ENCODE results near the gene SLC25A45.
"Not testable (repeated sequence)": the region's sequence is repeated elsewhere in the genome, so short reads cannot be mapped to it uniquely, and the experiment has no call there.

The SLC25A45 gene

DNA sequence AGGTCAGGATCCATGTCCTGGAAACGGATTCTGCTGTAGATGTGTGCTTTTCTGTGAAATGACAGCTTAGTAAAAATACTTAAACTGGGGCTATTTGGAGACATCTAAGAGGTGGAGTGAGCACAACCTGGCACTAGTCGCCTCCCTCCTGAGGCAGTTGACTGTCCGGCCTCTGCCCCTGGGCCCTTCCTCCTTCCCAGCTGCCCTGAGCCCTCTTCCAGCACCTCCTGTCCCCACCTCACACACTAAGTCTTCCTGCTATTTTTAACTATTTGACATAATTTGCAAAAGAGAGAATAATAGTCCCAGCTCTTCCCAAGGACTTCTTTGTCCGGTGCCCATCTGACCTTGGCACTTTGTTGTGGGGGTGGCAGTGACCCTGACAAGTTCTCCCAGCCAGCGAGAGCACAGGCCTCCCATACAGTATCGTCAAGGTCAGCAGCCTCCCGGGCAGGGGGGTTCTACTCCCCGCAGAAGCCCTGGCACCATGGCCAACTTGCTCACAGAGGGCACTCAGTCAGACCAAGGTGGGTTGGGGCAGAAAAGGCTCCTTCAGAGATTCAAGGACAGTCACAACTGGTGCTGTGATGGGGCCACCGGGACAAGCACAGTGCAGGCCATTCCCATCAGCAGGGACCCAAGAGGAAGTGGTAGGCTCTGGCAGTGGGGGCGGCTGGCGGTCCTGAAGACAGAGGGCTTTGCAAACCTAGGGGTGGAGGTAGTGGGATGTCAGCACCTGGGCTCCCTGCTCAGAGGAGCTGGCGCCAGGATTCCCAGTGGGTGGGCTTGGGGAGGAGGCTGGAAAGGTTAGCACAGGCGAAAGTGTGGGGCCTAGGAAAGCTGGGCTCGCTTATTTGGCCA lies 34.6 kb upstream of the SLC25A45 start:
- DNase-seq, result peak; percentile 39
- Mint-ChIP-seq H3K9me3 (no peaks in the 10 kb centered on the region), H3K4me1 (peaks cover 46 to 71% of the 10 kb centered on the region in 2 donors), H3K36me3 (peaks cover 12 to 14% of the 10 kb centered on the region in 2 donors), H3K27ac (peak overlapping the region; percentile 100), H3K4me3 (peak overlapping the region; percentile 84 to 96), H3K27me3 (no peaks in the 10 kb centered on the region)
- no peak for ATAC-seq (replicated peaks)

DNA sequence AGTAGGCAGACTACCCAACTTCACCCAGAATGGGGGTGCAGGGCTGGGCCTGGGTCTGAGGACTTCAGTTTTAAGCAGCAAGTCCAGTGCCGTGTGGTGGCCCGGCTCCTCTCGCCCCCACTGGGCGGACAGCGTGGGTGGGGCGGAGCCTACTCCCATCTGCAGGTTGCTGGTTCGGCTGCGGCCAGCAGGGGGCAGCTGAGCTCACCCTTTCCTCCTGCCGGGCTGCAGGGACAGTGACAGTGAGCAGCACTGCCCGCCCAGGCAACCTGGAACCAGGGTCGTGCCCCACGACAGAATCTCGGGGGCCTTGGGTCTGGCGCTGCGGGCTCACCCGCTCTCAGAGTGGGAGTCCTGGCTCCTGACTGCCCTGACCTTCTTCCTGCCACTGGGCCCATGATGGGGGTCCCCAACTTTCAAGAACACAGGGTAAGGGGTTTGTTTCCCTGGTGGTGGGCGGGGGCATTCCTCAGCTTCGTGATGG lies 33.9 kb upstream of the SLC25A45 start:
- H3K4me1 Mint-ChIP-seq, result peaks cover 47 to 65% of the 10 kb centered on the region in 2 donors
- ATAC-seq (replicated peaks) (peak; percentile 38), DNase-seq (peak; percentile 89)
- H3K9me3 Mint-ChIP-seq, result no peaks in the 10 kb centered on the region
- no peaks in the 10 kb centered on the region for H3K27me3 Mint-ChIP-seq
- peak overlapping the region; percentile 100 for H3K27ac Mint-ChIP-seq
- peaks cover 16 to 17% of the 10 kb centered on the region in 2 donors for H3K36me3 Mint-ChIP-seq
- H3K4me3 Mint-ChIP-seq, result peak overlapping the region; percentile 84 to 96

DNA sequence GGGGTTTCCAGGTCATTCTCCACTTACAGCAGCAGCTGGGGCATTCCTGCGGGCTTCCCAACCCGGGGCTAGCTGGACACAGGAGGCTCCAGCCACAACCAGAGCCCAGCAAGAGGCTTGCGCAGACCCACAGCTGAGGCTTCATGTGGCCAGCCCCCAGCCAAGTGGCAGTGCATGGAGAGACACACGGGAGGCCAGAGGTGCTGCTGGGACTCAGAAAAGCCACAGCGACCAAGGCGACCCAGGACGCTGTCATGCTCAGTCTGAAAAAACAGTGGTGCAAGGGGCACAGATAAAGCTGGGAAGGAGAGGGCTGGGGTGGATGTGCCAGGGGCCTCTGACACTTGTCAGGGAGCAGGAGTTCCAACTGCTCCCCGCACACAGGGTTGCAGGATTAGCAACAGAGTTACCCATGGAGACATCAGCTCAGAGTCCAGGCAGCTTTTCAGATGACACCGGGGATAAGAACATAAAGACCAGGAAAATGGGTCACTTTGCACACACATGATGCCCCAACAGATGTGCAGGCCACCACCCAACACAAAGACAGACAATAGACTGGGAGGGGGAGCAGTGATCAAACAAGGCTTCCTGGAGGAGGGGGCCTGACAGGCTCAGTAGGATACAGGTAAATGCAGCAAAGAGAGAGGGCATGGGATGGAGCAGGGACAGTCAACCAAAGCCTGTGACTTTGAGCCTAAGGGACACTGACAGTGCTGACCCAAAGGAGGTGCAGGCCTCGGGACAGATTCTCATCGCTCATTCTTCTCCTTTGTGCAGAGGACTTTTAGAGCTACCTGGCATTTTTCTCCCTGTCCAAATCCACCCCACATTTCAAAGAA lies 33.3 kb upstream of the SLC25A45 start:
- H3K4me1 Mint-ChIP-seq, result peaks cover 42 to 59% of the 10 kb centered on the region in 2 donors
- H3K27me3 Mint-ChIP-seq, result no peaks in the 10 kb centered on the region
- H3K27ac Mint-ChIP-seq, result peak overlapping the region; percentile 88
- ATAC-seq (replicated peaks) (no peak), DNase-seq (no peak)
- no peaks in the 10 kb centered on the region for H3K9me3 Mint-ChIP-seq
- H3K36me3 Mint-ChIP-seq, result peaks cover 19 to 21% of the 10 kb centered on the region in 2 donors
- H3K4me3 Mint-ChIP-seq, result peak overlapping the region; percentile 84 to 96

DNA sequence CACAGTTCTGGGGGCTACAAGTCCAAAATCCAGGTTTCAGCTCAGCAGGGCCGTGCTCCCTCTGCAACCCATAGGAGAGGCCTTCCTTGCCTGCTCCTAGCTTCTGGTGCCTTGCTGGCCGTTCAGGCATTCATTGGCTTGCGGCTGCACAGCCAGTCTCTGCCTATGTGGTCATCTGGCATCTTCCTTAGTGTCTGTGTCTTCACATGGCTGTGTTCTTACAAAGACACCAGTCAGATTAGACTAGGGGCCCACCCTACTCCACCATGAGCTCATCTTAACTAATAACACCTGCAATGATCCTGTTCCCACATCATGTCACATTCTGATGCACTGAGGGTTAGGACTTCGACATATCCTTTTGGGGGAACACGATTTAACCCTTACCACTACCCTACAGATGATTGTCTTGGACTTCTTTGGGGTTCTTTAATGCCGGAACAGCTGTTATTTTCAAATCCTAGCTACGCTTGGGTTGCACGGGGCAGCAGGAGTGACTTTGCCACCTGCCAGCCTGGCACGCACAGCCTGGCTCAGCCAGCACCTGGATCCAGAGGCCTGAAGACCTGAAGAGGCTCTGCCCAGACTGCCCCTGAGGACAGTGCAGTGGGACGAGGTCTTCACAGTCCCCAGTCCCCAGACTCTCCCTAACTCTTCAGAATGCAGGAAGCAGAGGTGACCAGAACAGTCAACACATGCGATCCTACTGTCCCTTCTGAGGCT lies 32.5 kb upstream of the SLC25A45 start:
- peaks cover 40 to 54% of the 10 kb centered on the region in 2 donors for H3K4me1 Mint-ChIP-seq
- H3K27ac Mint-ChIP-seq, result no peak overlapping the region
- H3K36me3 Mint-ChIP-seq, result peaks cover 19 to 22% of the 10 kb centered on the region in 2 donors
- ATAC-seq (replicated peaks), result no peak
- no peaks in the 10 kb centered on the region for H3K9me3 Mint-ChIP-seq
- H3K27me3 Mint-ChIP-seq, result no peaks in the 10 kb centered on the region
- DNase-seq, result no peak
- H3K4me3 Mint-ChIP-seq, result peak overlapping the region in 1 of 2 donors; percentile 84

DNA sequence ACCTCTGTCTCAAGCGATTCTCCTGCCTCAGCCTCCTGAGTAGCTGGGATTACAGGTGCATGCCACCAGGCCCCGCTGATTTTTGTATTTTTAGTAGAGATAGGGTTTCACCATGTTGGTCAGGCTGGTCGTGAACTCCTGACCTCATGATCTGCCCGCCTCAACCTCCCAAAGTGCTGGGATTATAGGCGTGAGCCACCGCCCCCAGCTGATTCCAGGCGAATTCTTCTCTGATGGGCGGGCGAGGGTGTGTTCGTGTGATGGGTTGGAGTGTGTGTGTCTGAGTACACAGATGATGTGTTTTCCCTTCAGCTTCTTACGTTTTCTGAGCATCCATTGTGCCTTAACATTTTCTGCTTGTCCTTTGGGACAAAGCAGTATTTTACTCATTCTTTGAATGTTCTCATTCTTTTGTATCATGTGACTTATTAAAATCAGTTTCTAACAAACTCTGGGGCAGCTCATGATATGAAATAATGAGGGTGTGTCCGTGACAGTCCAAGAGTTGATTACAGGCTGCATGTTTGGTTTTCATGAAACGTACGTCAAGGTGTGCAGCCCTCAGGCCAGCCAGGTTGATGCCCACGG lies 30.7 kb upstream of the SLC25A45 start:
- not testable (repeated sequence) for H3K27me3 Mint-ChIP-seq; DNase-seq; ATAC-seq (replicated peaks); H3K9me3 Mint-ChIP-seq; H3K4me3 Mint-ChIP-seq; H3K27ac Mint-ChIP-seq
- H3K4me1 Mint-ChIP-seq, result peaks cover 35 to 43% of the 10 kb centered on the region in 2 donors
- peaks cover 27 to 29% of the 10 kb centered on the region in 2 donors for H3K36me3 Mint-ChIP-seq

DNA sequence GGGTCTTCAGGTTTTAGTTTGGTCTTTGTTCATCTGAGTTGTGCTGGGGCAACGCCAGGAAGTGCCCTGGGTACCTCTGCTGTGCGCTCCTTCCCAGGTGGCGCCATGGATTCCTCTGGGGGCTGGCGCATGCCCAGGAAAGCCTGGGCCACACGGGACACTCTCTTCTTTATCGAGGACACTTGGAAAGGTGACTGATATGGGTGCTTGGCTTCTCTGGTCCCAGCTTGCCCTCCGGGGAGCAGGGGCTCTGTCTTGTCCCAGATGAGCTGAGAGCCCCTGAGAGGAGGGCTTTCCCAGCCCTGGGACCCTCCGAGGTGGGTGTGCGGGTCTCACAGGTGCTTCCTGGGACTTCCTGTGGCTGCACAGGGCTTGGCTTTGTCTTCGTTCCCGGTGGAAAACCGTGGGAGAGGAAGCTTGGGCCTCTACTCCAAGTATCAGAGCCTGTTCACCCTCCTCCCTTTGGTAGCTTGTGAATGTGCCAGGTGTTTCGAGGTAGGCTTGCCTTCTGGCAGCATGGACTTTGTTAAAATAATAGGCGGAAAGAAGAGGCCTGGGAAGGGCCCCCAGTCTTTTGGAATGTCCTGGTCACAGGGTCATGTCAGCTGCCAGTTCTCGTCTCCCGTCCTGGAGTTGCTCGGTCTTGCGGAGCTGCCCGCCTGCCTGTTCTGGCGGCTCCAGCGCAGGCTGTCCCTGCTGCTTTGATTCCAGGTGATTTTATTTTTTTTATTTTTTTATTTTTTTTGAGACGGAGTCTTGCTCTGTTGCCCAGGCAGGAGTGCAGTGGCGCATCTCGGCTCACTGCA lies 30.0 kb upstream of the SLC25A45 start:
- Mint-ChIP-seq H3K27me3 (no peaks in the 10 kb centered on the region), H3K36me3 (peaks cover 27 to 29% of the 10 kb centered on the region in 2 donors), H3K27ac (peak overlapping the region; percentile 42), H3K9me3 (no peaks in the 10 kb centered on the region), H3K4me3 (no peak overlapping the region), H3K4me1 (peaks cover 31 to 36% of the 10 kb centered on the region in 2 donors)
- ATAC-seq (replicated peaks) (no peak), DNase-seq (no peak)

DNA sequence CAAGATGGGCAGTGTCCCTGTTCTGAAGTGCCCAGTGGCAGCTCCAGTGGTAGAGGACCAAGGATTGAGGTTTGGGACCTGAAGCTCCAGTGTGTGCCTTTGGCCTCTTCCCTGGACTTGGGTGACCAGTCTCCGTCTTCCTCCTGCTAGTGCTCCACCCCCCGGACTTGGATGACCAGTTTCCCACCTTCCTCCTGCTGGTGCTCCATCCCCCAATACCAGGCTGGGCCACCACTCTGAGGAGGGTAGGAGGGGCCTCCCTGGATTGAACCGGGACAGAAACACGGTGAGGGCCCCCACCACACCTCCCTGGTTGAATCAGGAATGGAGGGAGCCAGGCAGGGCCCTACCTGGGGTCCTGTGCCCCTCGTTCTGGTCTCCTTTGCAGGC lies 29.2 kb upstream of the SLC25A45 start:
- ATAC-seq (replicated peaks) (no peak), DNase-seq (no peak)
- peaks cover 26 to 27% of the 10 kb centered on the region in 2 donors for H3K36me3 Mint-ChIP-seq
- H3K4me1 Mint-ChIP-seq, result peaks cover 24 to 28% of the 10 kb centered on the region in 2 donors
- H3K4me3 Mint-ChIP-seq, result no peak overlapping the region
- H3K27ac Mint-ChIP-seq, result no peak overlapping the region
- no peaks in the 10 kb centered on the region for H3K9me3 Mint-ChIP-seq
- no peaks in the 10 kb centered on the region for H3K27me3 Mint-ChIP-seq

DNA sequence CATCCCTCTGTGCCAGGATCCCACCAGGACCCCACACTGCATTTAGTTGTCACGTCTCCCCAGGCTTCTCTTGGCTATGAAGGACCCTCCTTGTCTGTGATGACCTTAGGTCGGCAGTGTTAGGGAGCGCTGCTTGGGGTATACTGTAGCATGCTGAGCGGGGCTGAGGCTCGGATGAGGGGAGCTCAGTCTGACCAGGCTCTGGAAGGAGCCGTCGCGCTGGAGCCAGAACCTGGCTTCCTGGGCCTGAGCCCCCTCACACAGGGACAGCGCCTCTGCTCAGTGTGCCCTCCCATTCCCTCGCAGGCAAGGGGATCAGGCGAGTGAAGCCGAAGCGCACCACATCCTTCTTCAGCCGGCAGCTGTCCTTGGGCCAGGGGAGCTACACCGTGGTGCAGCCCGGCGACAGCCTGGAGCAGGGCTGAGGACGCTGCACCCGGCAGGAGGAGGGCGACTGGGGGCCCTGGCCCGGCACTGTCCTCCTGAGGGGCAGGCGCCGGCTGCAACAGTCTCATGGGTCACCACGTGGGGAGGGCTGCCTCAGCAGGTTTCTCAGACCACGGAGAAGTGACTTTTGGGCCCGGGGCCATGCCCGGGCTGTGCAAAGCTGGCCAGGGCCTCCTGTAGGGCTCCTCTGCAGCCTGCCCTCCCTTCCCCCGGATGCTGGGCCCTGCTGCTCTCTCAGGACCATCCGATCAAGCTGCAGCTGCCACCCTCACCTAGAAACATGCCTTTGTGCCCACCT lies 28.7 kb upstream of the SLC25A45 start:
- Mint-ChIP-seq H3K4me3 (no peak overlapping the region), H3K36me3 (peaks cover 26 to 27% of the 10 kb centered on the region in 2 donors), H3K9me3 (no peaks in the 10 kb centered on the region), H3K27ac (peak overlapping the region; percentile 56), H3K4me1 (peaks cover 19 to 23% of the 10 kb centered on the region in 2 donors), H3K27me3 (no peaks in the 10 kb centered on the region)
- ATAC-seq (replicated peaks) (no peak), DNase-seq (no peak)

DNA sequence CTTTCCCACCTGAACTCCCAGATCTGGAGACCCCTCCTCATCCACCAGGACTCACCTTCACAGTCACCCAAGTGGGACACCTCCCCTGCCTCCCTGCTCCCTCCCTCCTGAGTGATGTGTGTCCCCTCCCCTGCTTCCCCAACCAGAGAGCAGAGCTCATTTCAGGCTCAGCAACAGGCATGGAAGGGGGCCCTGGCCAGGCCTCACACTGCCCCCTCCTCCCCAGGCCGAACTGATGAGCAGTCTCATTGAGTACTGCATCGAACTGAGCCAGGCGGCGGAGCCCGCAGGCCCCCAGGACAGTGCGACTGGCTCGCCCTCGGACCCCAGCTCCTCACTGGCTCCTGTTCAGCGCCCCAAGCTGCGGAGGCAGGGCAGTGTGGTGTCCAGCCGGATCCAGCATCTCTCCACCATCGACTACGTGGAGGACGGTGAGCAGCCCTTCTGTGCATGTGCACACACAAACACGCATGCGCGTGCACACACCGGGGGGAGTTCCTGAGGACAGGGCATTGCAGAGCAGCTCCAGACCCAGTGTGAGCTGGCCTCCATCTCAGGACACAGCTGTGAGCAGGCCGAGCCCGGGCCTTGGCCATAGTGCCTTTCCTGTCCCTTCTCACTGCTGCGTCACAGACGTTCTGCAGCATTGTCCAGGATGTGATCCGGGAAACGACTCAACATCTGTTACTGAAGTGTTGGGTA lies 22.3 kb upstream of the SLC25A45 start:
- H3K4me1 Mint-ChIP-seq, result peaks cover 23 to 37% of the 10 kb centered on the region in 2 donors
- no peaks in the 10 kb centered on the region for H3K27me3 Mint-ChIP-seq
- peak overlapping the region; percentile 95 for H3K27ac Mint-ChIP-seq
- DNase-seq, result no peak
- peak overlapping the region; percentile 10 to 56 for H3K4me3 Mint-ChIP-seq
- H3K9me3 Mint-ChIP-seq, result no peaks in the 10 kb centered on the region
- H3K36me3 Mint-ChIP-seq, result peaks cover 38 to 48% of the 10 kb centered on the region in 2 donors
- ATAC-seq (replicated peaks), result no peak

DNA sequence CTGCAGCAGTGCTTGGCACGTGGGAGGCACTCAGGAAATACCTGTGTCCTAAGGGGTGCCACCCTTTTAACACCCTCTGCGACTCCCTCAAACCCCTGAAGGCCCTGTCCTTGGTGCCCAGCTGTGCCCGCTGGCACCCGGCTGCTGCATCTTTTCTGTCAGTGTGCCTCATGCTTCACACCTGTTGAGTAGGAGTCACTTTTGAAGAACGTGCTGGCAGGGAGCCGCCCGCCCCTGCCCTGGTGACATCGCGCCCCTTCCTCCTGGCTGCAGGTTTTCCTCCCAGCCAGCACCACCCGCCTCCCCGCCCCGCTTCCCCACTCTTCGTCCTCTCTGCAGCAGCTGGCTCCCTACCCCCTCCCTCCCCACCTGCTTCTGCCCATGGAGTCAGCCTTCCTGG lies 21.8 kb upstream of the SLC25A45 start:
- Mint-ChIP-seq H3K27me3 (no peaks in the 10 kb centered on the region), H3K4me1 (peaks cover 24 to 43% of the 10 kb centered on the region in 2 donors), H3K4me3 (peak overlapping the region; percentile 44 to 56), H3K27ac (peak overlapping the region; percentile 95), H3K36me3 (peaks cover 43 to 51% of the 10 kb centered on the region in 2 donors), H3K9me3 (no peaks in the 10 kb centered on the region)
- DNase-seq (no peak), ATAC-seq (replicated peaks) (no peak)

DNA sequence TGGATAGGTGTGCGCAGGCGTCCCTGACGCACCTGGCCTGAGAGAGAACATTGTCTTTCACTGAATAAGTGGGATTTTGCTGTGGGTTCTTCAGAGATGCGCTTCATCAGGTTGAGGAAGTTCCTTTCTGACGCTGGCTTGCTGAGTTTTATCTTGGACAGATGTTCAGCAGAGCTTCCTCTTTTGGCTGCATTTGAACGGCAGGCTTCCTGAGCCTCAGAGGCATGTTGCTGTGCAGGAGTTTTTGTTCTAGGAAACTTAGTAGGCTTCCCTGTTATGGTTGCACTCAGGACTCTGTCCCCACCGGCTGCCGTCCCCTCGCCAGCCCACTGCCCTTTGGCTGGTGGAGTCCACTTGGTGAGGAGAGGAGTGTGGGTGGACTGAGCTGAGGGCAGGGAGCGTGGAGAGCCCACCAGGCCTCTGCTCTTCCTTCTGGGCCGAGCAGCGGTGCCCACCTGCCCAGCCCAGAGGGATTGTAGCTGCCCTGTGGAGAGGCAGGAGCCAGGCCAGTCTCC lies 21.2 kb upstream of the SLC25A45 start:
- no peaks in the 10 kb centered on the region for H3K9me3 Mint-ChIP-seq
- peak overlapping the region; percentile 95 for H3K27ac Mint-ChIP-seq
- H3K4me1 Mint-ChIP-seq, result peaks cover 22 to 41% of the 10 kb centered on the region in 2 donors
- no peaks in the 10 kb centered on the region for H3K27me3 Mint-ChIP-seq
- DNase-seq (peak; percentile 61), ATAC-seq (replicated peaks) (peak; percentile 76 to 82)
- H3K4me3 Mint-ChIP-seq, result peak overlapping the region; percentile 39 to 55
- peaks cover 43 to 51% of the 10 kb centered on the region in 2 donors for H3K36me3 Mint-ChIP-seq

DNA sequence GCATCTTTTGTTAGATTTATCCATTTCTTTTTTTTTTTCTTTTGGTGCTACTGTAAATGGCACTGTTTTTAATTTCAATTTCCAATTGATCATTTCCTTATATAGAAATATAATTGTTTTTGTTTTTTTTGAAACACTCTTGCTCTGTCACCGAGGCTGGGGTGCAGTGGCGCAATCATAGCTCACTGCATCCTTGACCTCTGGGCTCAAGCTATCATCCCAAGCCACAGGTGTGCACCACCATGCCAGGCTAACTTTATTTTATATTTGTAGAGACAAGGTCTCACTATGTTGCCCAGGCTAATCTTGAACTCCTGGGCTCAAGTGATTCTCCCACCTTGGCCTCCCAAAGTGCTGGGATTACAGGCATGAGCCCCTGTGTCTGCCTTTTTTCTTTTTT lies 20.3 kb upstream of the SLC25A45 start:
- H3K4me1 Mint-ChIP-seq, result peaks cover 22 to 41% of the 10 kb centered on the region in 2 donors
- no peak overlapping the region for H3K4me3 Mint-ChIP-seq
- no peaks in the 10 kb centered on the region for H3K27me3 Mint-ChIP-seq
- peak overlapping the region; percentile 95 for H3K27ac Mint-ChIP-seq
- DNase-seq (no peak), ATAC-seq (replicated peaks) (no peak)
- no peaks in the 10 kb centered on the region for H3K9me3 Mint-ChIP-seq
- peaks cover 46 to 57% of the 10 kb centered on the region in 2 donors for H3K36me3 Mint-ChIP-seq

Data from stimulated activated naive B cell treated with anti-CD40 and anti-IgM and Interleukin-4, amounts not matched to agents 10 μg/mL and 1 μg/mL and 100 μg/mL, for 72 hours (primary cell).